Measurements from ENCODE around the gene SPOCD1. TPM values are rescaled to one million over a fixed set of nuclear protein-coding genes. Genes with fewer than 3 reads are reported as not detected.

SPOCD1 gene
- 30.7 and 63.8 TPM in 2 replicates for total RNA-seq

DNA sequence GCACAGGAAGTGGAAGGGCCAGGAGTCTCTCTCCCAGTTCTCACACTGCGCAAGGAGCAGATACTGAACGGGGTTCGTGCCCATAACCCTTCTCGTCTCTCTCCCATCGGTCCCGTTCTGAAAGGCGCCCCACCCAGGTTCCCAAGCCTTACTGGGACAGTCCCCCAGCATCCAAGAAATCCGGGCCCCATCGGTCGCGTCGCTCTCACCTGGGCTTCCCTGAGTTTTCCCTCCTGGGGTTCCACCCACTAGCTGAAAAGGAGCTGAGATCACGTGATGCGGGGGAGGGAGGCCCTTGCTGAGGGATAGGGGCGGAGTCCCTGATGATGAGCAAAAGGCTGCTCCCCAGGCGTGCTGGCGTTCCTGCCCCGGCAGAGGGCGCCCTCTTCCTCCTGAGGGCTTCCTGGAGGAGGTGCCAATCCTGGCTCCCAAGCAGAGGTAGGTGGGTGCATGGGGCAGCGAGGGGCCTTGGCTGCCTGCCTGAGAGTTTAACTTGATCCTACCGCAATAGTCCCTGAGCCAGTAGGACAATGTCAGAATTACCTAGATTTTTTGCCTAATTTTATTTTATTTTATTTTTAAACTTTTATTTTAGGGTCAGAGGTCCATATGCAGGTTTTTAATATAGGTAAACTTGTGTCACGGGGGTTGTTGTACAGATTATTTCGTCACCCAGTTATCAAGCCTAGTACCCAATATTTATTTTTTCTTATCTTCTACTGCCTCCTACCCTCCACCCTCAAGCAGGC is at the start of gene SPOCD1:
Gene SPOCD1, minus strand, starts transcription at position 271 of the 749 bp plus-strand sequence. CDS start 689 bp downstream, outside the sequence.

DNA sequence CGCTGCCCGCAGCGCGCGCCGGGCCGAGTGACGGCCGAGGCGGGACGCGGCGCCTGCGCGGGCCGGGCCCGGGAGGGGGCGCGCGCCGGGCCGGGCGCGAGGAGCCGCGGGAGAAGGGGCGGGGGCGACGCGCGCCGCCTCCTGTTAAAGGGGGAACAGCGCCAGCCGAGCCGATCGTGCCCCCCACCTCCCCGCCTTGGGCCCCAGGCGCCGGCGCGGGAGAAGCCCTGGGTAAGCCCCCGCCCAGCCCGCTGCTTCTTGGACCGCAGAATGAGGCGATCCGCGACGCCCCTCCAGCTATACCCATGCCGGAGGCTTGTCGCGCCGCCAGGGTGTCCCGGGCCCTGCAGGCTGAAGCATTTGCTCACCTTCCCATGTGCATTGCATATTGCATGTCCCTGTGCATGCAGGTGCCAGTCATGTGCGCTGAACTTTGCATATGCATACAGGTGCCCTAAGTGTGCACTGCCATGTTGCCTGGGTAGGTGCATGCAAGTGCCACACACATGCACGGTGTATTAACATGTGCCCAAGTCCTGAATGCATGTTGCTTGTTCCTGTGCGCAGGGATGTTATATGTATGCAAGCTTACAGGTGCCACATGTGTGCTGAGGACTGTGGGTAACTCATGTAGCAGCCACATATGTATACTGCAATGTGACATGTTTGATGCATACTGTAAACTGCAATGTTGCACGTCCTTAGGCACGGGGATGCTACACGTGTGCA is 51.3 kb downstream of the SPOCD1 start, which contains the start of gene ADGRB2:
Gene ADGRB2, minus strand, starts transcription at position 29 of the 729 bp plus-strand sequence. CDS start 7,119 bp downstream, outside the sequence.

Other genes starting within 250 kb of the SPOCD1 start
- 133 and 442 TPM in 2 replicates for gene TINAGL1, start 239.5 kb downstream of the SPOCD1 start, total RNA-seq
- gene HCRTR1, start 198.3 kb downstream of the SPOCD1 start, total RNA-seq: not detected in 2 replicates
- 76.6 and 100 TPM in 2 replicates for gene PEF1, start 171.1 kb downstream of the SPOCD1 start, total RNA-seq
- 90.8 and 97.8 TPM in 2 replicates for gene COL16A1, start 112.0 kb downstream of the SPOCD1 start, total RNA-seq
- 14.1 and 16.7 TPM in 2 replicates for gene ADGRB2, start 51.7 kb downstream of the SPOCD1 start, total RNA-seq
- 327 and 340 TPM in 2 replicates for gene PTP4A2, start 122.3 kb upstream of the SPOCD1 start, total RNA-seq
- gene KHDRBS1, start 197.8 kb upstream of the SPOCD1 start, total RNA-seq: 60.7 and 68.3 TPM in 2 replicates

Measured in smooth muscle cell of the pulmonary artery (primary cell).